Measurements from ENCODE around the gene PBX4.

The PBX4 gene

DNA sequence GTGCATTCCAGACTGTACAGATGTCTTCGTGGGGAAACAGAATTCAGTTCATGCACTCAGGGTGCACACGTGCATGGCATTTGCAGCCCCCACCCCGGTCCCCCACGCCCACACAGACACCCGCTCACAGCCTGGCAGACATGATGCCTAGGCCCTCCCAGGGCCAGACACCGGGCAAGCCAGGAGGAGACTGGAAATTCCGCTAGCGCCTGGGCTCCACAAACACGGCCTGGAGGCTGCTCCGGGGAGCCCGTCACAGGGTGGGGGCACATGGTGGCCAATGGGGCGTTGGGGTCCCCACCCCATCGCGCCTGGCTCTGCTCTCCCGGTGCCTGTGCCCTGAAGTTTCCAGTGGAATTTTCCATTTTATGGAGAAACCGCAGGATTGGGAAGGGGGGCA is 76.9 kb downstream of the PBX4 start:
- no peak for DNase-seq (ENCODE audit: low read depth in 1 of 2, low spot score in 1 of 2)

DNA sequence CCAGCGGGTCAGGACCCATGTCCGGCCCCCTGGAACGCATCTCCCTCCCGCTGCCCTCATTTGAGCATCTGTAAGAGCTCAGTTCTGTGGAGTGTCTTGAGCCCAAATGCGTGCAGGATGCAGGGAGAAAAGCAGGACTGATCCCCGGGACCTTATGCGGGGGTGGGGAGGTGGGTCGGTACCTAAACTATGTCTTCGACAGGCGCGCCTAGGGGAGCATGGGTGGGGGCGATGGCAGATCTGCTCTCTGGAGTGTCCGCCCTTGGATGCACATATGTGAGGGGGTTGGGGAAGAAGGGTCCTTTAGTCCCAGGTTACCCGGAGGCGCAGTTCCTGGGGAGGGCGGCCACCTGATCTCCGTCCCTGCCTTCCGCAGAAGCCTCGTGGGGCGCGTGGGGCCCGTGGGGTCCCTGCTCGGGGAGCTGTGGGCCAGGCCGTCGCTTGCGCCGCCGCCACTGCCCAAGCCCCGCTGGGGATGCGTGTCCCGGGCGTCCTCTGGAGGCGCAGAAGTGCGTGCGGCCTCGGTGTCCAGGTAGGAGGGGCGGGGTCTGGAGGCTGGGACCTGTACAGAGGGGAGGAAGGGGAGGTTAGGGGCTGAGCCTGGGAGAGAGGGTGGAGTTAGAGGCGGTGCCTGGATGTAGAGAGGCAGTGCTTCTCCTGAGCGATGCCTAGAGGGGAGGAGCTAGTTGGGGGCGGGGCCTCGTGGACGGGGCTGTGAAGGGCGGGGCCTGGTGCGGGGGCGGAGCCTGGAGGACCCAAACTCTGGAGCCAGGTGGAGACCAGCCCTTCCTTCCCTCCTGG is 77.6 kb downstream of the PBX4 start:
- peak; percentile 44 to 58 for DNase-seq (ENCODE audit: low read depth in 1 of 2, low spot score in 1 of 2)

DNA sequence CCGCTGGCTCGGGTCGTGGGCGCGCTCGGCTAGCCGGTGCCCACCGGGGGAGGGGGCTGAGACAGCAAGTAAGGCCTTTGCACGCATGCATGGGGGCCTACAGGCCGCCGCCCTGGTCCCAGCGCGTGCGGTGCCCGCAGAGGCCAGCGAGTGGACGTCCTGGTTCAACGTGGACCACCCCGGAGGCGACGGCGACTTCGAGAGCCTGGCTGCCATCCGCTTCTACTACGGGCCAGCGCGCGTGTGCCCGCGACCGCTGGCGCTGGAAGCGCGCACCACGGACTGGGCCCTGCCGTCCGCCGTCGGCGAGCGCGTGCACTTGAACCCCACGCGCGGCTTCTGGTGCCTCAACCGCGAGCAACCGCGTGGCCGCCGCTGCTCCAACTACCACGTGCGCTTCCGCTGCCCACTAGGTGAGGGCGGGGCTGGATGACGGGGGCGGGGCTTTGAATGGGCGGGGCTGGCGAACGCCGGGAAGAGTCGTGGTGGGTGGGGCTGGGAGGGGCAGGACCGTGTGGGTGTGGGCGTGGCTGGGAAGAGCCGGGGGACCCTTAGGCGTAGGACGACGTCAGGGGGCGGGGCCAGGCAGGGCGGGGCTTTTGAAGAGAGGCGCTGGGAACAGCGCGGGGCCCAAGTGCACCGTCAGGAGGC is 78.3 kb downstream of the PBX4 start:
- peak; percentile 25 to 49 for DNase-seq (ENCODE audit: low read depth in 1 of 2, low spot score in 1 of 2)

DNA sequence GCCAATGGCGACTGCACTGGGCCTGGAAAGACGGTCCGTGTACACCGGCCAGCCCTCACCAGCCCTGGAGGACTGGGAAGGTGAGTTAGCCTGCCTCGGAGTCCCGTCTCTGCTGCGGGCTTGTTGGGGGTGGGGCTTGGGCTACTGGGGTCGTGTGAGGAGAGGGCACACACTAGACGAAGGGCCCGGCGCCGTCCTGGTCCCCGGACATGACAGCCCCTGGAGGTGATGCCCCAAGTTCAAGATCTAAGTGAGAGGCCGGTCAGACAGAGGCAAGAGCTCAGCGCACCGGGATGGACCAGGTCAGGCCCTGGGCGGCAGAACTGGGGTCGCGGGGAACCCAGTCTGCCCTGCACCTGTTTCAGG is 78.8 kb downstream of the PBX4 start:
- DNase-seq (ENCODE audit: low read depth in 1 of 2, low spot score in 1 of 2) = no peak

DNA sequence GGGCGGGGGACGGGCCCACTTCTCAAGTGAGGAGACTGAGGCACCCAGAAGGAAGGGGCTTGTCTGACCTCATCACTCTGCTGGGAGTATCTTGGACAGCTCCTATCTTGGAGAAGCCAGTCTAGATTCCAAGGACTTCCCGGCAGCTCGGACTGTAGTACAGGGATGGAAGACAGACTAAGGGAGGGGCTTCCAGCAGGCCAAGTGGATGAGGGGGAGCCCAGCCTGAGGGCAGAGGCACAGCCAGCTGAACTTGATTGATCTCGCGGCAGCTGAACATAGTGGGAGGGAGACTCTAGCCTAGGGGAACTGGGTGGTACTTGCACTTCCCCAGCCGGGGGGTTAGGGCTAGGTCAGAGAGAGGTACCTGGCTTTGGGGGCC is 79.7 kb downstream of the PBX4 start:
- no peak for DNase-seq (ENCODE audit: low read depth in 1 of 2, low spot score in 1 of 2)

DNA sequence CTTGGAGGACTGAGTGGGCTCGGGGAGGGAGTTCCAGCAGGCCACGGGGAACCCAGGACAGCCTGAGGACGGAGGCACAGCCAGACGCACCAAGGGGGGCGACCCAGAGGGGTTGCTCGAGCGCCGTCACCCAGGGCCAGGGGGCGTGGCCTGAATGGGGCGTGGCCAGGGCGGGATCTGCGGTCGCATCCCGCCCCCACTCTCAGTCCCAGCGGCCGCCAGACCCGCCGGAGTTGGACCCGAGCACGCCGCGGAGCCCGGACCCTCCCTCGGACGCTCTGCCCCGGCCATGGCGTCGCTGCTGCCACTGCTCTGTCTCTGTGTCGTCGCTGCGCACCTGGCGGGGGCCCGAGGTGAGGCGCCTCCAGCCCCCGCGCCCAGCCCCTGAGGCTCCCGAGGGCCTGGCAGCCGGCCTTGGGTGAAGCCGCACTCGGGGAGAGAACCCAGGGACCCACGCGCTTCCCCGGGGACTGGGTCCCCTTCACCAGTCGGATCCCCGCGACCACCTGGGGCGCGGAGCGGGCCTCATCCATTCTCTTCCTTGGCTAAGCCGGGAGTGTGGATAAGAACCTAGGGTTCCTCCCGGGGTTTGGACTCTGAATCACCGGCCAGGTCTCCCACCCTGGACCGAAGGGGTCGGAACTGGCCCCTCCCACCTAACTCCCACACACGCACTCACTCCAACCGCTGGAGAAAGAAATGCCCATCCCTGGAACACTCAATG is 80.3 kb downstream of the PBX4 start, which contains the start of gene CILP2:
TSS of gene CILP2 (plus strand) at position 205 of the 724 bp plus-strand sequence. CDS start at position 290, 85 bp downstream.
- DNase-seq (ENCODE audit: low read depth in 1 of 2, low spot score in 1 of 2) = peak in 1 of 2 donors; percentile 30

DNA sequence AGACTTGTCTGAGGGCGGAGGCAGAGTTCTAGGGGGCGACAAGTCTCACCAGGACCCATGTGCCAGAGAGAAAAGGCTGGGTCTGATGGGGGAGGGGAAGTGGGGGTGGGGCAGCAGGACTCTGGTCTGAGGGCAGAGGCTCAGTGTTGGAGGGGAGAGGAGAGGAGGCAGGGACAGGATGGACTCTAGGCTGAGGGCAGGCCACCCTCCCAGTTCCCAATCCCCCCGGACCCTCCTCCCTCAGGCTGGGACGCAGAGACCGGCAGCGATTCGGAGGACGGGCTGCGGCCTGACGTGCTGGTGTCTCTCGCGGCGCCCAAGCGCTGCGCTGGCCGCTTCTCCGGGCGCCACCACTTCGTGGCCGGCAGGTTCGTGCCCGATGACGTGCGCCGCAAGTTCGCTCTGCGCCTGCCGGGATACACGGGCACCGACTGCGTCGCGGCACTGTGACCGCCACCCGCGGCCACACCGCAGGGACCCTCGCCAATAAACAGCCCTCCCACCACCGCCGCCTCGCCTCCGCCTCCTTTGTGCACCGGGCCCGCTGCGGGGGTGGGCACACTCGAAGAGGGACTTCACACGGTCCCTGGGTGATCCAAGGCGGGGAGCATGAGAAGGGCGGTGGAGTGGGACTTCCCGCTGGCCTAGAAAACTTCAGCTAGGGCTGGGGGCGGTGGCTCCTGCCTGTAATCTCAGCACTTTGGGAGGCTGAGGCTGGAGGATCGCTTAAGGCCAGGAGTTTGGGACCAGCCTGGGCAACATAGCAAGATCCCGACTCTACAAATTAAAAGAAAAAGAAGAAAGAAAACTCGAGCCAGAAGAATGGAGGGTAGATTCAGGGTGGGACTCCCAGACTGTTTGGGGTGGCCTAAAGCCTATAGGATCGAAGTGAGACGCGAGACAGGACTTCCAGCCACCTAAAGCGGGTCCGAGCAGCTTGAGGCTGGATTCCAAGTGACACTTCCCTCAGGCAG is 81.1 kb downstream of the PBX4 start:
- no peak for DNase-seq (ENCODE audit: low read depth in 1 of 2, low spot score in 1 of 2)

DNA sequence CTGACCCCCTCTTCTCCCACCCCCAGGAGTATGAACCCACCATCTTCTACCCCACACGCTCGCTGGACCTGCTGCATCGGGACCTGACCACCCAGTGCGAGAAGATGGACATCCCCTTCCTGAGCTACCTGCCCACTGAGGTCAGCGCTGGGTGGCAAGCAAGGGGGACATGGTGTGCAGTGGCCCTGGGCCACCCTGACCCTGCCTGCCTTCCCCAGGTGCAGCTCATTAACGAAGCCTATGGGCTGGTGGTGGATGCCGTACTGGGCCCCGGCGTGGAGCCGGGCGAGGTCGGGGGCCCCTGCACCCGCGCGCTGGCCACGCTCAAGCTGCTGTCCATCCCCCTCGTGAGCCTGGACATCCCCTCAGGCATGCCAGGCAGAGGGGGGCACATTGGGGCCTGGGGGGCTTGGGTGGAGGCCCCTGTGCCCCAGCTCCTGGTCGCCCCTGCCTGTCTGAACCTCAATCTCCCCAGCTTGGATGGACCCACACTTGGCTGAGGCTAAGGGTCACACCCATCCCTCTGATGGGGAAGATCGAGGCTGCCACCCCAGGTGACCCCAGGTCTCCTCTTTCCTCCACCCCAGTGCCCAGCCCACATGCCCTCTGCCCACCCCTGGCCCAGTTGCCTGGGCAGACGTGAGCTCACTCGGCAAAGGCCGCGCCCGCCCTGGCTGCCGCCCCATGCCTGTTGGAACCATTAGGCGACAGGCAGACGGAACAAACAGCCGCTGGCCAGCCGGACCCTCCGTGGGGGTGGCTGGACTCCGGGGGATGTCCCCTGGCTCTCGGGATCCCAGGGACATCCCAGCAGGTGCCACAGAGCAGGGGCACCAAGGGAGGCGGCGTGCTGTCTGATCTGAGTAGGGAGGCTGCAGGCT is 82.9 kb downstream of the PBX4 start:
- DNase-seq (ENCODE audit: low read depth in 1 of 2, low spot score in 1 of 2) = no peak

DNA sequence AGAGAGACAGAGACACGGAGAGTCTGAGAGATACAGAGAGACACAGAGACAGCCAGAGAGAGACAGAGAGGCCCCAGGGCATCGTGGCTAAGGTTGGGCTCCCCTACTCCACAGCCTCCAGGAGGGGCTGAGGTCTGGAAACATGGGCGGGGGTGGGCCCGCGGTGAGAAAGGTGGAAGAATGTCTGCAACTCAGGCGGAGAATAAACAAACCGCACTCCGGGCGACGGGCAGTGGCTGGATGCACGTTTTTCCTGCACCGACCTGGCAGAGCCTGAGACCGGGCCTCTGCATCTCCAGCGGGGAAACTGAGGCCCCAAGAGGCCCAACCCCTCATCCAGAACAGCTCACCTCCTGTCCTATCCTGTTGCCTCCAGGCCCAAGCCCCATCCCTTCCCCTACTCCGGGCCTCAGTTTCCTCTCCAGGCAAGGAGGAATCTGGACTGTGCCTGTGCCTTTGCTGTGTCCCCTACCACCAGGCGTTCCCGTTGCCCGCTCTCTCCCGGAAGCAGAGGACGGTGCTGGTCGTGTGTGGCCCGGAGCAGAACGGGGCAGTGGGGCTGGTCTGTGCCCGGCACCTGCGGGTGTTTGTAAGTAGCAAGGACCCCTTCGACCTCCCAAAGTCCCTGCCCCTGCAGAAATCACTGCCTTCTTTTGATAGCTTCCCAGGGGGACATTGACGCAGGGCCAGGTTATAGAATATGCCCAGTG is 83.8 kb downstream of the PBX4 start:
- no peak for DNase-seq (ENCODE audit: low read depth in 1 of 2, low spot score in 1 of 2)

DNA sequence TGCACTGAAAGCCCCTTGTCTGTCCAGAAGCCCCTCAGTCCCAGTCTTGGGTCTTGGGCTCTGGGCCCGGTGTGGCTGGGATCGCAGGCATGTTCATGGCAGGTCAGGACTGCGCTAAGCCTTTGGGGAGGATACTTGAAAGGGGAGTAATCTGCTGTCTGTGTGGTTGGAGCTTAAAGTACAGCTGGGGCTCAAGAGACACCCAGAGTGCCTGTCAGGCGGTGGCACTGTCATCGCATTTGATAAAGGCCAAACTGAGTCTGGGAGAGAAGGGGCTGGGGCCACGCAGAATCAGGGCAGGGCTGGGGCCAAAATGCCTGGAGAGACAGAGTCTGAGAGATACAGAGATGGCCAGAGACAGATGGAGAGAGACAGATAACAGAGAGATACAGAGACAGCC is 84.6 kb downstream of the PBX4 start:
- no peak for DNase-seq (ENCODE audit: low read depth in 1 of 2, low spot score in 1 of 2)

DNA sequence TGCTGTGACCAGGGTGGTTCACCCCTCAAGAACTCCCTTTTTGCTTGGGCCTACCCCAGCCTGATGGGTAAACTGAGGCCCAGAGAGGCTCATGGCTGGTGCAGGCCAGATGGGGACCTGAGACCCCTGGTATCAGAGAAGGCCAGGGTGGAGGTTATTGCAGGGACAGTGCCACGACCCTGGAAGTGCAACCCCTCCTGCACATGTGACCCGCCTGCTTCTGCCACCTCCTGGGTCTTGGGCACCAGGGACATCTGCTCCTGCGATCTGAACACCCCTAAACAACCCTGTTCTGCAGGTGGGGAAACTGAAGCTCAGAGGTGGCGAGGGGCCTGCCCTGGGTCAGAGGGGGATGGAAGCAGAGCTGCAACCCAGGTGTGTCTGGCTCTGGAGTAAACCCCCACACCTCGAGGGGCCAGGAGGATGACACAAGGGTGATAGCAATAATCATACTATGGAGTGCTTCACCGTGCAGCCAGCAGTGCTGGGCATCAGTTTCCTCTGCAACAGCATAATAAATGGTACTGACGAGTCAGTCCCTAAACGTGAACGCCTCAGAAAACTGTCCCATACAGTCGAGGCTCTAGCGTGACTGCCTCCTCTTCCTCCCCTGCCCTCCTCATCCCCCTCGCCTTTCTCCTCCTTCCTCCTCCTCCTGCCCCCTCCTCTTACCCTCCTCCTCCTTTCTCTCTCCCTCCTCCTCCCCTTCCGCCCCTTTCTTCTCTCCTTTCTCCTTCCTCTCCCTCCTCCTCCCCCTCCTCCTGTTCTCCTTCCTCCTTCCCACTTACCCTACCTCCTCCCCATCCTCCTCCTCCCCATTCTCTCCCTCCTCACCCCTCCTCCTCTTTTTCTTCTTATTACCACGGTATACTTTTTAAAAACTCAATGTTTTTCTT is 85.4 kb downstream of the PBX4 start:
- DNase-seq (ENCODE audit: low read depth in 1 of 2, low spot score in 1 of 2) = no peak

DNA sequence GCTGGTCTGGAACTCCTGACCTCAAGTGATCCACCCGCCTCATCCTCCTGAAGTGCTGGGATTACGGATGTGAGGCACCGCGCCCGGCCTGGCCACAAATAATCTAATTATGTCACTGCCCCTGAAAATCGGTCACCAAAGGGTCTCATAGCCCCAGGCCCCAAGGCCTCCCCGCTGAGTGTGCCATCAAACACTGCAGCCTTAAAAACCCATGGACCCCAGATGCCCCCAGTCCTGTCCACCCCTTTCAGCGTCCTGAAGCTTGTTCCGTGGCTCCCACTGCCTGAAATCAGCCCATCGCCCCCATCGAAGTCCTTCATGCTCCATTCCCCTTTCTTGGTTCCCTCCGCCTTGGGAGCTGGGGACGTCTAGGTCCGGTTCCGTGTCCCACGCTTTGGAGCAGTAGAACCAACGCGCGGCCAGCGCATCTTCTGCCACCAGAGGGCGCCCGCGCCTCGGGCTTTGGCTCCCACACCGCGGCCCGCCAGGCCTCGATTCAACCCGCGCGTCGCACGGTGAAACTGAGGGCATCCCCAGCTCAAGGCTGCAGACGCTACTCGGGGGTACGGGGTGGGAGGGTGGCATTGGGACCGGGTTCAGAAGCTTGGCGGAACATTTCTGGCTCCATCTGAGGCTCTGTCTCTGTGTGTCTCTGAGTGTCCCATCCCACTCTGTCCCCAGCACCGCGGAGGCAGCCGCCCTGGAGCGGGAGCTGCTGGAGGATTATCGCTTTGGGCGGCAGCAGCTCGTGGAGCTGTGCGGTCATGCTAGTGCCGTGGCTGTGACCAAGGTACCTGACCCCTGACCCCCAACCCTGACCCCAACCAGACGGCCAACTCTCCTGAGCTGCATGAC is 86.3 kb downstream of the PBX4 start:
- peak; percentile 82 to 86 for DNase-seq (ENCODE audit: low read depth in 1 of 2, low spot score in 1 of 2)

DNA sequence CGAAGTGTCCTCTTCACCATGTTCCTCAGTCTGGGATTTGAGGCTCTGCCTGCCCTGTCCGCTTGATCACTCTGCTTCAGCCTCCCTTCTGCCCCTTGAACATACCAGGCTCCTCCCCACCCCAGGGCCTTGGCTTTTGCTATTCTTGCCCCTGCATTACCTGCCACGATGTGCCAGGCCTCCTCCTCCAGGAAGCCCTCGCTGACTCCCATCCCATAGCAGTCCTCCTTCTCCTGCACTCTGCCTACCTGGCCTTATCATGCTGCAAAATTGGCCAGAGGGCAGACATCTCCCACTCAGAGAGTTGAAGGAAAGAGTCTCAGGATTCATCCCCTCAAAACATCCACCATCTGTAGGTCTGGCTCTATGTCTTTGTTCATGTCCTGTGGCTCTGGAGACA is 87.6 kb downstream of the PBX4 start:
- DNase-seq (ENCODE audit: low read depth in 1 of 2, low spot score in 1 of 2) = no peak

DNA sequence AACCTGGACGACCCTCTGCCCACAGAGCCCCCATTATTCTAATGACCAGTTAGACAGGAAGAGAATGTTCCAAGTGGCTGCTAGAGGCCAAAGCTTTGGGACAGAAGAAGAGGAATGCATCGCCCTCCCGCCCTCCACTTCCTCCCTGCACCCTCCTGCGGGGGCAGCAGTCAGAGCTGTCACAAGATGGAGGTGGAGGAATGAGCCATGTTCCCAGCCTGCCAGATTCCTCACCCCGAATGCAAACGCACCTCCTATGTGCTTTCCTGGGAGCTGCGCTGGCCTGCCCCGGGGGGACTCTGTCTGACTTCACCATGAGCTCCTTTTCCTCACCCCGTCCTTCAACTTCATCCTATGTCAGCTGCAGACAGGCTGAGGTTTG is 88.1 kb downstream of the PBX4 start:
- no peak for DNase-seq (ENCODE audit: low read depth in 1 of 2, low spot score in 1 of 2)

DNA sequence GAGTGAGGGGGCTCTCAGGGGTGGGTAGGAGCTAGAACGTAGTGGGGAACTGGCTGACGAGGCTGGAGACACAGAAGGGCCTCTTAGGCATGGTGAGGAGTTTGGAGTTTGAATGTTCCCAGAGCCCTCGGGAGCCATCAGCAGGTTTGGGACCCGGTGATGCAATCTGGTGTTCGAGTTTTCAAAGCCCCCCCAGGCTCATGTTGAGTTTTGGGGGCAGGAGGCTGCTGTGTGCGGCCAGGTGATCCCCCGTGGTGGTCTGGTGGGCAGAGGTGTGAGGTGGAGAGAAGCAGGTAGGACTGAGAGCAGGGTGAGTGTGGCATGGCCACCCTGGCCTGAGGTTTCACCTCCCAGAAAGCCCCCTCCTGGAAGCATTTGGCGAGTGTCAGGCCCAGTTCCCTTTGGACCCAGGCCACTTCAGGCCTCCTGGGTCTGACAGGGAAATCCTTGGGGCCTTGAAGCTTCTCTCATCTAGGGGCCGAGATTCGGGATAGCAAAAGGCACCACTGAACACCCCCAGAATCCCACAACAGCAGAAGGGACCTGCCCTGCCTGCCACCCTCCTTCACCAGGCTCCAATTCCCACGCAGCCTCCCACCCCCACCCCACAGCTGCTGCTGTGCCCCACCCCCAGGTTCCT is 88.6 kb downstream of the PBX4 start:
- DNase-seq (ENCODE audit: low read depth in 1 of 2, low spot score in 1 of 2) = no peak

DNA sequence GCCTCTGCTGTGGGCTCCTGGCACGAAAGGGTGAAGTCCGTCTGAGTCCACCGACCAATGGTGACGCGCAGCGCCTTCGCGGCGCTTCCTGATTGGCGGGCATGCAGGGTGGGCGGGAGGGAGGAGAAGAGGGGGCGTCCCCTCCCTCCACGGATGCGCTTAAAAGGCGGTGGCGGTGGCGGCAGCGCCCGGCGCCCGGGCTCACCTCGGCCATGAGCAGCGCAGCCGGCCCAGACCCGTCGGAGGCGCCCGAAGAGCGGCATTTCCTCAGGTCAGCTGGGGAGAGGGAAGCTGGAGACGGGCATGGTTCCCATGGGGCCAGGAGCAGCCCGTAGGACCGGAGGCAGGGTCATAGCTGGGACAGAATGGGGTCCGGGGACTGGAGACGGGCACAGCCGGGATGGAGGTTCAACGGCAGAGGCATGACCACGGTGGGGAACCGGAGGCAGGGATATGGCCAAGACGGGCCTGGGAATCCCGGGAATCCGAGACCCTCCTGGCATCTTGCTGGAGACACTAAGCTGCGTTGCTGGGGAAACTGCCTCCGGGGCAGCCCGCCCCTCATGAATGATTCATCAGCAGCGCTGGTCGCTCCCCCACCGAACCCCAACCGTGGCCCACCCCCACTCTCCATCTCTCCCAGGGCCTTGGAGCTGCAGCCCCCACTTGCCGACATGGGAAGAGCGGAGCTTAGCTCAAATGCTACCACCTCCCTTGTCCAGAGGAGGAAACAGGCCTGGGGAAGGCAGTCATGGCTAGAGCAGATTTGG is 89.6 kb downstream of the PBX4 start, which contains the start of gene YJEFN3:
TSS of gene YJEFN3 (plus strand) at position 191 of the 770 bp plus-strand sequence. CDS start at position 213, 22 bp downstream.
- DNase-seq (ENCODE audit: low read depth in 1 of 2, low spot score in 1 of 2) = no peak
